ENCODE results near the gene MKX.

DNA sequence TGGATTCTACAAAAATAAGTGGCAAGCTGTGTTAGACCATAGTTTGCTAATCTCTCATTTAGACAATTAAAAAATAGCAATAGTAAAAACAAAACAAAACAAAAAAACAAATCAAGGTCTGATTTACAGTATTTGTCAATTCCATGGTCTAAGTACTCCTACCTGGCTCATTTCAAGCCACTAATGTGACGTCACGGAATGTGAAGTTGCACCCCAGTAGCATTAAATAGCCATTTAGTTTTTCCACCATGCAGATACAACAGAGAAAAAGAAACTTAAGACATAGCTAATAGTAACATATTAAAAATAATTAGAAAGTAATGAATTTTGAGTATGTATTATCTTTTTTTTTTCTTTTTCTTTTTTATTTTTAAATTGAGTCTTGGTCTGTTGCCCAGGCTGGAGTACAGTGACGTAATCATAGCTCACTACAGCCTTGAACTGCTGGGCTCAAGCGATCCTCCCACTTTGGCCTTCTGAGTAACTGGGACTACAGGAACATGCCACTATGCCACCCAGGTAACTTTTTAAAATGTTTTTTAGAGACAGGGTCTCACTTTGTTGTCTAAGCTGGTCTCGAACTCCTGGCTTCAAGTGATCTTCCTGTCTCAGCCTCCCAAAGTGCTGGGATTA is 101.2 kb downstream of the MKX start:
- TF ChIP-seq, protein P1, sequence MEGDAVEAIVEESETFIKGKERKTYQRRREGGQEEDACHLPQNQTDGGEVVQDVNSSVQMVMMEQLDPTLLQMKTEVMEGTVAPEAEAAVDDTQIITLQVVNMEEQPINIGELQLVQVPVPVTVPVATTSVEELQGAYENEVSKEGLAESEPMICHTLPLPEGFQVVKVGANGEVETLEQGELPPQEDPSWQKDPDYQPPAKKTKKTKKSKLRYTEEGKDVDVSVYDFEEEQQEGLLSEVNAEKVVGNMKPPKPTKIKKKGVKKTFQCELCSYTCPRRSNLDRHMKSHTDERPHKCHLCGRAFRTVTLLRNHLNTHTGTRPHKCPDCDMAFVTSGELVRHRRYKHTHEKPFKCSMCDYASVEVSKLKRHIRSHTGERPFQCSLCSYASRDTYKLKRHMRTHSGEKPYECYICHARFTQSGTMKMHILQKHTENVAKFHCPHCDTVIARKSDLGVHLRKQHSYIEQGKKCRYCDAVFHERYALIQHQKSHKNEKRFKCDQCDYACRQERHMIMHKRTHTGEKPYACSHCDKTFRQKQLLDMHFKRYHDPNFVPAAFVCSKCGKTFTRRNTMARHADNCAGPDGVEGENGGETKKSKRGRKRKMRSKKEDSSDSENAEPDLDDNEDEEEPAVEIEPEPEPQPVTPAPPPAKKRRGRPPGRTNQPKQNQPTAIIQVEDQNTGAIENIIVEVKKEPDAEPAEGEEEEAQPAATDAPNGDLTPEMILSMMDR (IDR thresholded peaks at IDR 0.05; ENCODE audit: low read length) = no peak
- TF ChIP-seq EZH2 (optimal IDR thresholded peaks at IDR 0.05; ENCODE audit: low read depth, low read length) (no peak), EZH2phosphoT487 (IDR thresholded peaks at IDR 0.05; ENCODE audit: low read length) (no peak)
